HepG2 (cell line): Measurements from ENCODE around the gene MST1R. TPM values are rescaled to one million over a fixed set of nuclear protein-coding genes. Genes with fewer than 3 reads are reported as not detected.

Source experiments
- ARID4A ChIP-seq: sonication (generic); formaldehyde crosslinking; IDR thresholded peaks from 2 replicates; pipeline ENCODE4 v1.5.0; 2020; ENCODE audit warnings: mild to moderate bottlenecking, missing genetic modification reagents, borderline replicate concordance
- HMGXB3 ChIP-seq: sonication (generic); formaldehyde crosslinking; IDR thresholded peaks from 2 replicates; pipeline ENCODE4 v1.4.0; 2020; ENCODE audit warnings: missing genetic modification reagents, borderline replicate concordance
- KAT8 ChIP-seq: IDR thresholded peaks from 2 replicates; pipeline ENCODE4 v1.6.1; 2016; ENCODE audit warnings: missing genetic modification reagents, missing compliant biosample characterization
- NBN ChIP-seq: fragments of 450-650 bp; conservative IDR thresholded peaks from 2 replicates; pipeline ENCODE4 v1.6.1; 2017
- SNAI1 ChIP-seq: sonication (generic); formaldehyde crosslinking; IDR thresholded peaks from 2 replicates; pipeline ENCODE4 v1.5.0; 2020; ENCODE audit warnings: mild to moderate bottlenecking, missing genetic modification reagents, borderline replicate concordance
- SUZ12 ChIP-seq: fragments of 150-350 bp; IDR thresholded peaks from 2 replicates; pipeline ENCODE4 v1.6.1; 2014; ENCODE audit warnings: low read depth, low read length
- THAP11 ChIP-seq: IDR thresholded peaks from 2 replicates; pipeline ENCODE4 v1.6.1; 2016; ENCODE audit warnings: missing biosample characterization, missing genetic modification reagents
- YEATS2 ChIP-seq: sonication (generic); formaldehyde crosslinking; IDR thresholded peaks from 2 replicates; pipeline ENCODE4 v1.4.0; 2020; ENCODE audit warnings: missing genetic modification reagents, borderline replicate concordance
- YY1 ChIP-seq: IDR thresholded peaks from 2 replicates; pipeline ENCODE4 v1.6.1; 2011; ENCODE audit warnings: low read length, low read depth, moderate library complexity, mild to moderate bottlenecking; ENCODE audit not compliant: insufficient read depth, insufficient replicate concordance
- ZBTB21 ChIP-seq: sonication (generic); formaldehyde crosslinking; IDR thresholded peaks from 2 replicates; pipeline ENCODE4 v1.4.0; 2020; ENCODE audit warnings: missing genetic modification reagents
- ZNF124 ChIP-seq: sonication (generic); formaldehyde crosslinking; IDR thresholded peaks from 2 replicates; pipeline ENCODE4 v1.4.0; 2020; ENCODE audit warnings: missing genetic modification reagents
- ZNF552 ChIP-seq: sonication (generic); formaldehyde crosslinking; IDR thresholded peaks from 2 replicates; pipeline ENCODE4 v1.9.0; 2022; ENCODE audit warnings: missing genetic modification reagents, mild to moderate bottlenecking, borderline replicate concordance
- ZNF607 ChIP-seq: sonication (generic); formaldehyde crosslinking; IDR thresholded peaks from 2 replicates; pipeline ENCODE4 v1.5.1; 2020; ENCODE audit warnings: missing genetic modification reagents, mild to moderate bottlenecking, borderline replicate concordance
- ZNF776 ChIP-seq: sonication (generic); formaldehyde crosslinking; IDR thresholded peaks from 2 replicates; pipeline ENCODE4 v1.4.0; 2020; ENCODE audit warnings: mild to moderate bottlenecking, missing genetic modification reagents
- polyA plus RNA-seq, 8 experiments: library from polyadenylated mRNA; depleted of rRNA in 3 of 8; stranded (reverse) in 7 of 8; unstranded in 1 of 8; fragments of >200 nt; fragmentation: Illumina TruSeq in 4 of 8; extraction: Trizol in 4 of 8; gene quantifications; 2 replicates each; pipeline versions ENCODE4 v1.2.1 to v1.2.3, GENCODE V29; 2011 to 2016; ENCODE audit warnings: low read depth in 4 of 8, missing spikeins in 1 of 8, mixed read lengths in 1 of 8; ENCODE audit not compliant: insufficient read depth in 1 of 8
- total RNA-seq, 5 experiments: library from RNA; depleted of rRNA; stranded (reverse); fragments of >200 nt; fragmentation: Illumina TruSeq; extraction: Trizol; gene quantifications; 2 replicates each; pipeline ENCODE4 v1.2.3, GENCODE V29; 2016; ENCODE audit warnings: low read depth in 1 of 5
- TF ChIP-seq, protein P1 (sequence below): sonication (generic); formaldehyde crosslinking; IDR thresholded peaks from 2 replicates; pipeline ENCODE4 v1.9.0; 2022; ENCODE audit warnings: low read depth, missing genetic modification reagents
- TF ChIP-seq, protein P2 (sequence below): IDR thresholded peaks from 2 replicates; pipeline ENCODE4 v1.6.1; 2018; ENCODE audit warnings: missing genetic modification reagents, mild to moderate bottlenecking, missing compliant biosample characterization
- TF ChIP-seq, protein P3 (sequence below): sonication (generic); formaldehyde crosslinking; IDR thresholded peaks from 2 replicates; pipeline ENCODE4 v1.8.0; 2022; ENCODE audit warnings: mild to moderate bottlenecking, missing genetic modification reagents

Gene MST1R
- total and polyA plus RNA-seq, 2 of the 13 experiments (the other 11 are each of a cell fraction or from before 2014, with no cell fraction given): 0.11 to 0.77 TPM

DNA sequence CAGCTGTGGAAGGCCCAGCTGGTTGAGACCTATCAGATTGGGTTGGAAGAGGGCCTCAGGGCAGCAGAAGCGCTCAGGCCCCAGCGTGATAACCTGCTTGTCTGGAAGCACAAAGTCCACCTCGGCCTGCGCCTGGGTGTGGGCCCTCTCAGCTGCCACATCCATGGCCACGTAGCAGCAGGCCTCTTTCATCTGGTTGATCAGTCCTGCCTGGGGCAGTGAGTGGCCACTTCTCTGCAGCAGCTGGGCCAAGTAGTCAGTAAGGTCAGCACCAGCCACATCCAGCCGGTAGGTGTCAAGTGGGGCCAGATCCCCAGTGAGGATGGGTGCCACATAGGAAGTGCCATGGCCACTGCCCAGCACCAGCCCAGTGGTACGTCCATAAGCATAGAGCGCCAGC, 30.1 kb downstream of the MST1R start (continued):
- TF ChIP-seq HMGXB3: 0 out of 2 replicates have a peak, but pooled peaks have one; percentile 27
- no peak for TF ChIP-seq ZNF607 (CRISPR knock-in tag)
- peak; percentile 46; the same call in 1 of the 2 replicates for TF ChIP-seq THAP11
- peak; percentile 21 for TF ChIP-seq YY1
- TF ChIP-seq, protein P1, sequence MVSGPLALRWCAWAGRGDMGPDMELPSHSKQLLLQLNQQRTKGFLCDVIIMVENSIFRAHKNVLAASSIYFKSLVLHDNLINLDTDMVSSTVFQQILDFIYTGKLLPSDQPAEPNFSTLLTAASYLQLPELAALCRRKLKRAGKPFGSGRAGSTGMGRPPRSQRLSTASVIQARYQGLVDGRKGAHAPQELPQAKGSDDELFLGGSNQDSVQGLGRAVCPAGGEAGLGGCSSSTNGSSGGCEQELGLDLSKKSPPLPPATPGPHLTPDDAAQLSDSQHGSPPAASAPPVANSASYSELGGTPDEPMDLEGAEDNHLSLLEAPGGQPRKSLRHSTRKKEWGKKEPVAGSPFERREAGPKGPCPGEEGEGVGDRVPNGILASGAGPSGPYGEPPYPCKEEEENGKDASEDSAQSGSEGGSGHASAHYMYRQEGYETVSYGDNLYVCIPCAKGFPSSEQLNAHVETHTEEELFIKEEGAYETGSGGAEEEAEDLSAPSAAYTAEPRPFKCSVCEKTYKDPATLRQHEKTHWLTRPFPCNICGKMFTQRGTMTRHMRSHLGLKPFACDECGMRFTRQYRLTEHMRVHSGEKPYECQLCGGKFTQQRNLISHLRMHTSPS (CRISPR knock-in tag): peak; percentile 61; the same call in 1 of the 2 replicates
- TF ChIP-seq ZBTB21 (CRISPR knock-in tag): no peak
- TF ChIP-seq, protein P2, sequence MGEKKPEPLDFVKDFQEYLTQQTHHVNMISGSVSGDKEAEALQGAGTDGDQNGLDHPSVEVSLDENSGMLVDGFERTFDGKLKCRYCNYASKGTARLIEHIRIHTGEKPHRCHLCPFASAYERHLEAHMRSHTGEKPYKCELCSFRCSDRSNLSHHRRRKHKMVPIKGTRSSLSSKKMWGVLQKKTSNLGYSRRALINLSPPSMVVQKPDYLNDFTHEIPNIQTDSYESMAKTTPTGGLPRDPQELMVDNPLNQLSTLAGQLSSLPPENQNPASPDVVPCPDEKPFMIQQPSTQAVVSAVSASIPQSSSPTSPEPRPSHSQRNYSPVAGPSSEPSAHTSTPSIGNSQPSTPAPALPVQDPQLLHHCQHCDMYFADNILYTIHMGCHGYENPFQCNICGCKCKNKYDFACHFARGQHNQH (CRISPR knock-in tag): peak; percentile 78; the same call in 1 of the 2 replicates
- no peak for TF ChIP-seq ZNF552 (CRISPR knock-in tag)
- peak; percentile 71; the same call in 1 of the 2 replicates for TF ChIP-seq YEATS2 (CRISPR knock-in tag)
- 0 out of 2 replicates have a peak, but pooled peaks have one; percentile 60 for TF ChIP-seq ZNF776 (CRISPR knock-in tag)
- peak; percentile 76; the same call in 1 of the 2 replicates for TF ChIP-seq ZNF124 (CRISPR knock-in tag)
- TF ChIP-seq, protein P3, sequence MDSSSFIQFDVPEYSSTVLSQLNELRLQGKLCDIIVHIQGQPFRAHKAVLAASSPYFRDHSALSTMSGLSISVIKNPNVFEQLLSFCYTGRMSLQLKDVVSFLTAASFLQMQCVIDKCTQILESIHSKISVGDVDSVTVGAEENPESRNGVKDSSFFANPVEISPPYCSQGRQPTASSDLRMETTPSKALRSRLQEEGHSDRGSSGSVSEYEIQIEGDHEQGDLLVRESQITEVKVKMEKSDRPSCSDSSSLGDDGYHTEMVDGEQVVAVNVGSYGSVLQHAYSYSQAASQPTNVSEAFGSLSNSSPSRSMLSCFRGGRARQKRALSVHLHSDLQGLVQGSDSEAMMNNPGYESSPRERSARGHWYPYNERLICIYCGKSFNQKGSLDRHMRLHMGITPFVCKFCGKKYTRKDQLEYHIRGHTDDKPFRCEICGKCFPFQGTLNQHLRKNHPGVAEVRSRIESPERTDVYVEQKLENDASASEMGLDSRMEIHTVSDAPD (CRISPR knock-in tag): no peak
- TF ChIP-seq ARID4A: peak; percentile 65; the same call in 1 of the 2 replicates
- no peak for TF ChIP-seq NBN
- no peak for TF ChIP-seq SNAI1 (CRISPR knock-in tag)
- TF ChIP-seq KAT8: peak; percentile 62; the same call in 1 of the 2 replicates
- no peak for TF ChIP-seq SUZ12
